ENCODE results near the gene NPHS1. TPM values are rescaled to one million over a fixed set of nuclear protein-coding genes. Genes with fewer than 3 reads are reported as not detected.
A peak's percentile ranks its signal among the peaks of the same experiment; 100 is the strongest.

NPHS1 gene
- total RNA-seq, 1 donor from 2014 or later, result not detected

GRCh38 chr19:35780058-35780457 is 72.2 kb downstream of the NPHS1 start:
- Histone ChIP-seq H3K27me3 (no peaks in the 10 kb centered on the region), H3K9me3 (no peaks in the 10 kb centered on the region), H3K27ac (no peak overlapping the region), H3K4me3 (no peak overlapping the region), H3K4me1 (peaks cover 0 to 9% of the 10 kb centered on the region in 2 donors), H3K36me3 (peaks cover 22 to 39% of the 10 kb centered on the region in 2 donors)
- DNase-seq (ENCODE audit: low spot score in 2 of 2), result no peak
- no peak for TF ChIP-seq CTCF (IDR thresholded peaks at IDR 0.05)
- intact Hi-C loops (cut with DNase I), result no loop called here

- intact Hi-C loops (cut with DNase I), result loop anchor here (5.0 to 10.0 kb wide), 3 partner anchors 77 to 232 kb away; partner anchors contain the start of genes TMEM147 and ZBTB32
Observed at GRCh38 chr19:35779033-35779432, 73.3 kb downstream of the NPHS1 start.

GRCh38 chr19:35777961-35778360 is 74.3 kb downstream of the NPHS1 start:
- intact Hi-C loops (cut with DNase I), result loop anchor here (5.0 to 10.0 kb wide), 3 partner anchors 76 to 231 kb away; partner anchors contain the start of genes TMEM147 and ZBTB32

More at GRCh38 chr19:35779033-35779432, 73.3 kb downstream of the NPHS1 start:
- no peak overlapping the region for H3K27ac ChIP-seq
- H3K4me3 ChIP-seq, result no peak overlapping the region
- peaks cover 20 to 32% of the 10 kb centered on the region in 2 donors for H3K36me3 ChIP-seq
- no peak for TF ChIP-seq CTCF (IDR thresholded peaks at IDR 0.05)
- H3K4me1 ChIP-seq, result peaks cover 5 to 14% of the 10 kb centered on the region in 2 donors
- no peak for DNase-seq (ENCODE audit: low spot score in 2 of 2)
- no peaks in the 10 kb centered on the region for H3K27me3 ChIP-seq
- H3K9me3 ChIP-seq, result no peaks in the 10 kb centered on the region

GRCh38 chr19:35777086-35777841 is 75.0 kb downstream of the NPHS1 start:
- Histone ChIP-seq H3K27me3 (no peaks in the 10 kb centered on the region), H3K9me3 (no peaks in the 10 kb centered on the region), H3K36me3 (peaks cover 13 to 25% of the 10 kb centered on the region in 2 donors), H3K4me3 (no peak overlapping the region), H3K27ac (no peak overlapping the region), H3K4me1 (peaks cover 5 to 14% of the 10 kb centered on the region in 2 donors)
- intact Hi-C loops (cut with DNase I), result loop anchor here (5.0 to 10.0 kb wide), 3 partner anchors 75 to 230 kb away; partner anchors contain the start of genes TMEM147 and ZBTB32
- TF ChIP-seq CTCF (IDR thresholded peaks at IDR 0.05), result no peak
- DNase-seq (ENCODE audit: low spot score in 2 of 2), result no peak

More at GRCh38 chr19:35777961-35778360, 74.3 kb downstream of the NPHS1 start:
- H3K27ac ChIP-seq, result no peak overlapping the region
- no peak overlapping the region for H3K4me3 ChIP-seq
- peaks cover 19 to 32% of the 10 kb centered on the region in 2 donors for H3K36me3 ChIP-seq
- peaks cover 5 to 14% of the 10 kb centered on the region in 2 donors for H3K4me1 ChIP-seq
- TF ChIP-seq CTCF (IDR thresholded peaks at IDR 0.05), result no peak
- no peak for DNase-seq (ENCODE audit: low spot score in 2 of 2)
- H3K9me3 ChIP-seq, result no peaks in the 10 kb centered on the region
- H3K27me3 ChIP-seq, result no peaks in the 10 kb centered on the region

- Histone ChIP-seq H3K36me3 (peaks cover 12 to 17% of the 10 kb centered on the region in 2 donors), H3K4me1 (peaks cover 5 to 14% of the 10 kb centered on the region in 2 donors), H3K4me3 (peak overlapping the region; percentile 84 to 88), H3K9me3 (no peaks in the 10 kb centered on the region), H3K27me3 (no peaks in the 10 kb centered on the region), H3K27ac (peak overlapping the region in 1 of 2 donors; percentile 59)
- intact Hi-C loops (cut with DNase I), result loop anchor here (5.0 to 10.0 kb wide), 3 partner anchors 74 to 229 kb away; partner anchors contain the start of genes TMEM147 and ZBTB32
- no peak for DNase-seq (ENCODE audit: low spot score in 2 of 2)
- no peak for TF ChIP-seq CTCF (IDR thresholded peaks at IDR 0.05)
Observed at GRCh38 chr19:35776102-35776788, 76.1 kb downstream of the NPHS1 start.

Other genes with a start within 250 kb of the NPHS1 start
- 1.9 TPM for gene HAUS5, start 239.8 kb downstream of the NPHS1 start, total RNA-seq
- 69.0 TPM for gene RBM42, start 223.5 kb downstream of the NPHS1 start, total RNA-seq
- gene ETV2, start 210.8 kb downstream of the NPHS1 start, total RNA-seq, result 4.8 TPM
- 301 TPM for gene COX6B1, start 204.2 kb downstream of the NPHS1 start, total RNA-seq
- not detected for gene UPK1A, start 186.0 kb downstream of the NPHS1 start, total RNA-seq
- not detected for gene ZBTB32, start 147.9 kb downstream of the NPHS1 start, total RNA-seq
- gene KMT2B, start 134.5 kb downstream of the NPHS1 start, total RNA-seq, result 25.5 TPM
- gene IGFLR1, start 110.1 kb downstream of the NPHS1 start, total RNA-seq, result not detected
- not detected for gene U2AF1L4, start 107.1 kb downstream of the NPHS1 start, total RNA-seq
- gene PSENEN, start 106.9 kb downstream of the NPHS1 start, total RNA-seq, result 110 TPM
- gene LIN37, start 103.9 kb downstream of the NPHS1 start, total RNA-seq, result 29.9 TPM
- gene HSPB6, start 95.5 kb downstream of the NPHS1 start, total RNA-seq, result 265 TPM
- gene PROSER3, start 94.3 kb downstream of the NPHS1 start, total RNA-seq, result 6.5 TPM
- gene ARHGAP33, start 76.9 kb downstream of the NPHS1 start, total RNA-seq, result 8.7 TPM
- not detected for gene PRODH2, start 39.7 kb downstream of the NPHS1 start, total RNA-seq
- not detected for gene KIRREL2, start 4.4 kb upstream of the NPHS1 start, total RNA-seq
- gene APLP1, start 16.1 kb upstream of the NPHS1 start, total RNA-seq, result 0.21 TPM
- 3.7 TPM for gene NFKBID, start 48.0 kb upstream of the NPHS1 start, total RNA-seq
- gene HCST, start 50.0 kb upstream of the NPHS1 start, total RNA-seq, result not detected
- gene TYROBP, start 55.8 kb upstream of the NPHS1 start, total RNA-seq, result 31.5 TPM
- gene LRFN3, start 83.9 kb upstream of the NPHS1 start, total RNA-seq, result 26.6 TPM
- 107 TPM for gene SDHAF1, start 142.7 kb upstream of the NPHS1 start, total RNA-seq
- not detected for gene SYNE4, start 156.3 kb upstream of the NPHS1 start, total RNA-seq
- gene ALKBH6, start 161.7 kb upstream of the NPHS1 start, total RNA-seq, result 35.3 TPM
- gene CLIP3, start 180.4 kb upstream of the NPHS1 start, total RNA-seq, result 43.2 TPM
- gene THAP8, start 201.8 kb upstream of the NPHS1 start, total RNA-seq, result not detected
- not detected for gene WDR62, start 202.4 kb upstream of the NPHS1 start, total RNA-seq

Data from ascending aorta (tissue), 2 donors.